ENCODE data around the gene RBP5. TPM values are rescaled to one million over a fixed set of nuclear protein-coding genes. Genes with fewer than 3 reads are reported as not detected.

Gene RBP5
- total and polyA plus RNA-seq, 7 donors, result 0.71 to 30.9 (median 4.0) TPM; not detected in 3

GRCh38 chr12:7114008-7114407 lies 14.7 kb downstream of the RBP5 start:
- H3K27ac ChIP-seq, result no peak overlapping the region
- H3K36me3 ChIP-seq, result peaks cover 0 to 8% (median 0%) of the 10 kb centered on the region in 4 donors
- intact Hi-C loops (cut with DNase I), result loop anchor here (10.0 kb wide), 1 partner anchor 249 kb away; the partner anchor contains the start of gene TPI1
- no peak for TF ChIP-seq EP300 (IDR thresholded peaks at IDR 0.05)
- peak; percentile 56 for DNase-seq
- no peaks in the 10 kb centered on the region for H3K27me3 ChIP-seq
- H3K4me1 ChIP-seq, result peaks cover 0 to 14% (median 9%) of the 10 kb centered on the region in 4 donors
- H3K4me3 ChIP-seq, result no peak overlapping the region
- no peaks in the 10 kb centered on the region for H3K9me3 ChIP-seq
- WGBS, 2 donors, result 92 to 95% methylated on average over 11 of the region's 11 CpGs

GRCh38 chr12:7113389-7113871 lies 15.3 kb downstream of the RBP5 start:
- Histone ChIP-seq H3K9me3 (no peaks in the 10 kb centered on the region), H3K27ac (peak overlapping the region in 1 of 4 donors; percentile 2), H3K4me3 (no peak overlapping the region), H3K27me3 (no peaks in the 10 kb centered on the region), H3K36me3 (peaks cover 0 to 8% (median 0%) of the 10 kb centered on the region in 4 donors), H3K4me1 (peaks cover 0 to 14% (median 9%) of the 10 kb centered on the region in 4 donors)
- peak; percentile 67 for DNase-seq
- TF ChIP-seq CTCF (IDR thresholded peaks at IDR 0.05), result peak; percentile 59 to 84 (median 80)
- TF ChIP-seq EP300 (IDR thresholded peaks at IDR 0.05), result no peak
- 47 to 56% methylated on average over 5 of the region's 5 CpGs for WGBS, 2 donors
- intact Hi-C loops (cut with DNase I), result loop anchor here (1.0 to 10.0 kb wide), 3 partner anchors 53 to 249 kb away; partner anchors contain the start of genes C12orf57, C1S and TPI1

- peak; percentile 64 for DNase-seq
- Histone ChIP-seq H3K27ac (no peak overlapping the region), H3K4me3 (no peak overlapping the region), H3K4me1 (peaks cover 0 to 23% (median 17%) of the 10 kb centered on the region in 4 donors), H3K9me3 (no peaks in the 10 kb centered on the region), H3K36me3 (peaks cover 0 to 8% (median 0%) of the 10 kb centered on the region in 4 donors), H3K27me3 (no peaks in the 10 kb centered on the region)
- no peak for TF ChIP-seq POLR2A (IDR thresholded peaks at IDR 0.05)
- TF ChIP-seq EP300 (IDR thresholded peaks at IDR 0.05), result no peak
- TF ChIP-seq POLR2AphosphoS5 (IDR thresholded peaks at IDR 0.05), result no peak
- no peak for TF ChIP-seq CTCF (IDR thresholded peaks at IDR 0.05)
- 80 to 83% methylated on average over 4 of the region's 4 CpGs for WGBS, 2 donors
- intact Hi-C loops (cut with DNase I), result loop anchor here (2.0 to 10.0 kb wide), 2 partner anchors 167 to 247 kb away; partner anchors contain the start of genes C12orf57 and TPI1
These were observed 16.6 kb downstream of the RBP5 start for GRCh38 chr12:7112041-7112440.

- 92 to 95% methylated on average over 5 of the region's 5 CpGs for WGBS, 2 donors
- no peaks in the 10 kb centered on the region for H3K27me3 ChIP-seq
- peaks cover 0 to 5% (median 0%) of the 10 kb centered on the region in 4 donors for H3K36me3 ChIP-seq
- H3K4me3 ChIP-seq, result no peak overlapping the region
- intact Hi-C loops (cut with DNase I), result loop anchor here (10.0 kb wide), 1 partner anchor 246 kb away; the partner anchor contains the start of gene TPI1
- TF ChIP-seq CTCF (IDR thresholded peaks at IDR 0.05) (no peak), POLR2A (IDR thresholded peaks at IDR 0.05) (no peak)
- H3K4me1 ChIP-seq, result peaks cover 0 to 26% (median 18%) of the 10 kb centered on the region in 4 donors
- H3K9me3 ChIP-seq, result peaks cover 0 to 4% (median 0%) of the 10 kb centered on the region in 4 donors
- H3K27ac ChIP-seq, result no peak overlapping the region
- DNase-seq, result peak; percentile 62
These were observed 18.0 kb downstream of the RBP5 start for GRCh38 chr12:7110661-7111060.

- intact Hi-C loops (cut with DNase I), result loop anchor here (2.0 kb wide), 4 partner anchors 17 to 139 kb away; partner anchors contain the start of genes C1R, C1S, EMG1 and LPCAT3
- WGBS, 2 donors, result 63 to 70% methylated on average over 5 of the region's 5 CpGs
- TF ChIP-seq CTCF (IDR thresholded peaks at IDR 0.05) (no peak), EP300 (IDR thresholded peaks at IDR 0.05) (no peak), POLR2AphosphoS5 (IDR thresholded peaks at IDR 0.05) (no peak), POLR2A (IDR thresholded peaks at IDR 0.05) (no peak)
- Histone ChIP-seq H3K9me3 (peaks cover 0 to 4% (median 0%) of the 10 kb centered on the region in 4 donors), H3K27ac (peak overlapping the region; percentile 87 to 94 (median 92)), H3K27me3 (no peaks in the 10 kb centered on the region), H3K4me1 (peaks cover 0 to 26% (median 18%) of the 10 kb centered on the region in 4 donors), H3K4me3 (peak overlapping the region in 2 of 4 donors; percentile 61 to 63), H3K36me3 (peaks cover 0 to 6% (median 0%) of the 10 kb centered on the region in 4 donors)
- peak; percentile 66 for DNase-seq
These were observed 19.1 kb downstream of the RBP5 start for GRCh38 chr12:7109572-7109920.
